Ishikawa (cell line): ENCODE data around the gene CSRP3.

Experiments used
- CEBPB ChIP-seq: IDR thresholded peaks from 2 replicates; pipeline ENCODE4 v1.6.1; 2012
- CREB1 ChIP-seq: IDR thresholded peaks from 2 replicates; pipeline ENCODE4 v1.6.1; 2012; ENCODE audit warnings: low read depth
- EGR1 ChIP-seq: IDR thresholded peaks from 2 replicates; pipeline ENCODE4 v1.6.1; 2012
- EP300 ChIP-seq: IDR thresholded peaks from 2 replicates; pipeline ENCODE4 v1.6.1; 2012; ENCODE audit warnings: borderline replicate concordance
- FOXM1 ChIP-seq: IDR thresholded peaks from 2 replicates; pipeline ENCODE4 v1.6.1; 2012; ENCODE audit warnings: low read depth, borderline replicate concordance
- MAX ChIP-seq: IDR thresholded peaks from 2 replicates; pipeline ENCODE4 v1.6.1; 2012
- NFIC ChIP-seq: IDR thresholded peaks from 2 replicates; pipeline ENCODE4 v1.6.1; 2012
- RAD21 ChIP-seq: IDR thresholded peaks from 2 replicates; pipeline ENCODE4 v1.6.1; 2012; ENCODE audit warnings: low read depth
- REST ChIP-seq: IDR thresholded peaks from 2 replicates; pipeline ENCODE4 v1.6.1; 2012; ENCODE audit warnings: low read depth, mild to moderate bottlenecking
- TAF1 ChIP-seq: IDR thresholded peaks from 2 replicates; pipeline ENCODE4 v1.6.1; 2012; ENCODE audit warnings: low read depth, mild to moderate bottlenecking
- TCF12 ChIP-seq: IDR thresholded peaks from 2 replicates; pipeline ENCODE4 v1.6.1; 2012; ENCODE audit warnings: low read depth
- TEAD4 ChIP-seq: IDR thresholded peaks from 2 replicates; pipeline ENCODE4 v1.6.1; 2012
- USF1 ChIP-seq: IDR thresholded peaks from 2 replicates; pipeline ENCODE4 v1.6.1; 2012
- YY1 ChIP-seq: IDR thresholded peaks from 2 replicates; pipeline ENCODE4 v1.6.1; 2012; ENCODE audit warnings: low read depth
- ZBTB7A ChIP-seq: IDR thresholded peaks from 2 replicates; pipeline ENCODE4 v1.6.1; 2012; ENCODE audit warnings: low read depth

The CSRP3 gene

GRCh38 chr11:19164881-19165280 is 36.9 kb downstream of the CSRP3 start:
- TF ChIP-seq RAD21 (no peak), ZBTB7A (no peak), CEBPB (no peak), REST (no peak), TEAD4 (no peak), MAX (no peak), TCF12 (no peak)

GRCh38 chr11:19164230-19164855 is 37.4 kb downstream of the CSRP3 start:
- TF ChIP-seq ZBTB7A: no peak
- TF ChIP-seq MAX: no peak
- no peak for TF ChIP-seq EGR1
- TF ChIP-seq YY1: no peak

- no peak for TF ChIP-seq MAX
- TF ChIP-seq ZBTB7A: no peak
- TF ChIP-seq EGR1: no peak
- no peak for TF ChIP-seq EP300
- no peak for TF ChIP-seq FOXM1
- TF ChIP-seq USF1: no peak
- TF ChIP-seq TAF1: no peak
Measured at GRCh38 chr11:19163617-19164016, 38.2 kb downstream of the CSRP3 start.

GRCh38 chr11:19162951-19163505 is 38.8 kb downstream of the CSRP3 start:
- TF ChIP-seq USF1 (no peak), NFIC (no peak), CREB1 (no peak)

GRCh38 chr11:19161651-19162050 is 40.1 kb downstream of the CSRP3 start:
- TF ChIP-seq CEBPB: no peak
- TF ChIP-seq TCF12: no peak
- no peak for TF ChIP-seq YY1
- TF ChIP-seq USF1: no peak
- TF ChIP-seq TAF1: no peak
- TF ChIP-seq EGR1: no peak
- TF ChIP-seq NFIC: no peak
- TF ChIP-seq ZBTB7A: no peak
- TF ChIP-seq EP300: no peak
- no peak for TF ChIP-seq CREB1
- no peak for TF ChIP-seq REST
- no peak for TF ChIP-seq MAX
- no peak for TF ChIP-seq RAD21
- no peak for TF ChIP-seq TEAD4
- no peak for TF ChIP-seq FOXM1

GRCh38 chr11:19160847-19161246 is 40.9 kb downstream of the CSRP3 start:
- TF ChIP-seq MAX (no peak), RAD21 (no peak), USF1 (no peak), TCF12 (no peak), CREB1 (no peak), REST (no peak), ZBTB7A (no peak), EGR1 (no peak), FOXM1 (no peak), EP300 (no peak), YY1 (no peak), CEBPB (no peak), TAF1 (no peak)
